ENCODE measurements around the gene TXNDC15.

TXNDC15 gene

GRCh38 chr5:134917070-134917815 is 43.1 kb downstream of the TXNDC15 start:
- TF ChIP-seq CTCF (IDR thresholded peaks at IDR 0.05; ENCODE audit: extremely low read depth, missing control alignments): no peak
- no peak for DNase-seq (ENCODE audit: low spot score)

- TF ChIP-seq CTCF (IDR thresholded peaks at IDR 0.05; ENCODE audit: extremely low read depth, missing control alignments): no peak
- no peak for DNase-seq (ENCODE audit: low spot score)
Observed at GRCh38 chr5:134918861-134919260, 44.7 kb downstream of the TXNDC15 start.

- TF ChIP-seq CTCF (IDR thresholded peaks at IDR 0.05; ENCODE audit: extremely low read depth, missing control alignments): no peak
- no peak for DNase-seq (ENCODE audit: low spot score)
Observed at GRCh38 chr5:134920848-134921575, 46.8 kb downstream of the TXNDC15 start.

GRCh38 chr5:134932508-134932907 is 58.3 kb downstream of the TXNDC15 start:
- TF ChIP-seq CTCF (IDR thresholded peaks at IDR 0.05; ENCODE audit: extremely low read depth, missing control alignments): no peak
- DNase-seq (ENCODE audit: low spot score): no peak

- DNase-seq (ENCODE audit: low spot score): no peak
- no peak for TF ChIP-seq CTCF (IDR thresholded peaks at IDR 0.05; ENCODE audit: extremely low read depth, missing control alignments)
Observed at GRCh38 chr5:134934202-134934601, 60.0 kb downstream of the TXNDC15 start.

GRCh38 chr5:134935711-134936602 is 61.8 kb downstream of the TXNDC15 start:
- no peak for DNase-seq (ENCODE audit: low spot score)
- no peak for TF ChIP-seq CTCF (IDR thresholded peaks at IDR 0.05; ENCODE audit: extremely low read depth, missing control alignments)

All from GM20000 (cell line).